Activated gamma-delta T cell treated with Interleukin-2 at 50 U/mL for 16 hours (primary cell): ENCODE results near the gene ABR.
"Not testable (repeated sequence)": the region's sequence is repeated elsewhere in the genome, so short reads cannot be mapped to it uniquely, and the experiment has no call there.

ENCODE experiments used
- DNase-seq: peaks from one replicate; pipeline ENCODE4 v3.0.0-alpha.2; 2020

ABR gene

GRCh38 chr17:1067282-1067956 is 112.4 kb downstream of the ABR start:
- DNase-seq = no peak

- not testable (repeated sequence) for DNase-seq
Measured at GRCh38 chr17:1065416-1065815, 114.4 kb downstream of the ABR start.

GRCh38 chr17:1060991-1061390 is 118.8 kb downstream of the ABR start:
- no peak for DNase-seq

- DNase-seq = no peak
Measured at GRCh38 chr17:1059131-1059795, 120.5 kb downstream of the ABR start.

GRCh38 chr17:1058423-1059130 is 121.2 kb downstream of the ABR start:
- DNase-seq = peak; percentile 16

GRCh38 chr17:1056761-1057160 is 123.0 kb downstream of the ABR start:
- DNase-seq = no peak

GRCh38 chr17:1055751-1056645 is 123.8 kb downstream of the ABR start:
- DNase-seq = peak; percentile 28

- DNase-seq = no peak
Measured at GRCh38 chr17:1055231-1055630, 124.5 kb downstream of the ABR start.

- no peak for DNase-seq
Measured at GRCh38 chr17:1054656-1055055, 125.1 kb downstream of the ABR start.

- DNase-seq = no peak
Measured at GRCh38 chr17:1053661-1054360, 126.0 kb downstream of the ABR start.

- no peak for DNase-seq
Measured at GRCh38 chr17:1050996-1051925, 128.5 kb downstream of the ABR start.

- DNase-seq = no peak
Measured at GRCh38 chr17:1050246-1050995, 129.4 kb downstream of the ABR start.

GRCh38 chr17:1049446-1050225 is 130.1 kb downstream of the ABR start:
- DNase-seq = no peak

- DNase-seq = not testable (repeated sequence)
Measured at GRCh38 chr17:1048516-1049115, 131.2 kb downstream of the ABR start.

- no peak for DNase-seq
Measured at GRCh38 chr17:1047879-1048470, 131.8 kb downstream of the ABR start.

GRCh38 chr17:1047177-1047878 is 132.5 kb downstream of the ABR start:
- DNase-seq = no peak

GRCh38 chr17:1045456-1045855 is 134.3 kb downstream of the ABR start:
- no peak for DNase-seq

GRCh38 chr17:1044387-1045009 is 135.3 kb downstream of the ABR start:
- DNase-seq = not testable (repeated sequence)
